H1 (cell line): ENCODE results near the gene PDK3. TPM values are rescaled to one million over a fixed set of nuclear protein-coding genes. Genes with fewer than 3 reads are reported as not detected.

Experiments
- CHD2 ChIP-seq: IDR thresholded peaks from 2 replicates; pipeline ENCODE4 v1.6.1; 2012; ENCODE audit warnings: low read length, improper control_type of control experiment
- EGR1 ChIP-seq: IDR thresholded peaks from 2 replicates; pipeline ENCODE4 v1.6.1; 2011; ENCODE audit warnings: low read depth, low read length, borderline replicate concordance
- JUND ChIP-seq: IDR thresholded peaks from 2 replicates; pipeline ENCODE4 v1.6.1; 2011; ENCODE audit warnings: mild to moderate bottlenecking, improper control_type of control experiment, low read length
- RXRA ChIP-seq: IDR thresholded peaks from 2 replicates; pipeline ENCODE4 v1.6.1; 2011; ENCODE audit warnings: low read depth, mild to moderate bottlenecking, low read length, moderate library complexity; ENCODE audit not compliant: insufficient read depth
- SIX5 ChIP-seq: IDR thresholded peaks from 2 replicates; pipeline ENCODE4 v1.6.1; 2011; ENCODE audit warnings: mild to moderate bottlenecking, low read depth, low read length
- polyA plus RNA-seq, 7 experiments: library from polyadenylated mRNA; depleted of rRNA in 3 of 7; stranded (reverse) in 5 of 7; unstranded in 2 of 7; fragments of >200 nt in 5 of 7; fragments of 200-250 nt in 2 of 7; gene quantifications; 1 replicate in 5 of 7; 2 replicates in 1 of 7; 4 replicates in 1 of 7; pipeline versions ENCODE4 v1.2.1 to v1.2.3, GENCODE V29; 2011 to 2013; ENCODE audit warnings: missing spikeins in 2 of 7, mixed read lengths in 2 of 7
- total RNA-seq: library from RNA; stranded (reverse); fragmentation: NEBNext Ultra II Directional; extraction: Animal tissue kit (Norgen Biotek cat#: 25700); gene quantifications from 2 replicates; pipeline ENCODE4 v1.2.1, GENCODE V29; 2021

Gene PDK3
- total and polyA plus RNA-seq, 2 of the 8 experiments (the other 6 are each of a cell fraction or from before 2014, with no cell fraction given): 22.5 to 25.5 TPM

DNA sequence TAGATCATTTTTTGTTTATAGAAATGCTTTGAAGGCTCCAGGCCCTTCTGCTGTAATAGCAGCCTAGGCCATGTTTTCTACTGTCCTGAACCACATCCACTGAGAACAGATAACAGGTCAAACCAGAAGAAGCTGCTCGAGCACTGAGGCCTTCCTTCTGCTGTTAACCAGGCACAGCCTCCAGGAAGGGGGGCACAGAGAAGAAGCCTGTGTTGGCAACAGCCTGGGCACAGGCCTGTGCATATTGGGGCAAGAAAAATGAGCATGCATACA is 37.4 kb upstream of the PDK3 start (continued):
- TF ChIP-seq SIX5 (no peak), RXRA (no peak), JUND (no peak), EGR1 (no peak), CHD2 (no peak)
